ENCODE data around the gene TSPEAR. TPM values are rescaled to one million over a fixed set of nuclear protein-coding genes. Genes with fewer than 3 reads are reported as not detected.
A peak's percentile ranks its signal among the peaks of the same experiment; 100 is the strongest.
"Not testable (repeated sequence)": the region's sequence is repeated elsewhere in the genome, so short reads cannot be mapped to it uniquely, and the experiment has no call there.

The TSPEAR gene
- total RNA-seq, 2 experiments from 2014 or later, result not detected

GRCh38 chr21:44609193-44609592 is 102.2 kb downstream of the TSPEAR start:
- CTCF ChIA-PET, result no interaction called here
- no peak for DNase-seq
- ATAC-seq, result no peak
- H3K27ac Mint-ChIP-seq, result no peak overlapping the region
- no peak overlapping the region for H3K4me3 Mint-ChIP-seq
- H3K36me3 Mint-ChIP-seq, result peaks cover 6% of the 10 kb centered on the region
- peaks cover 23% of the 10 kb centered on the region for H3K27me3 Mint-ChIP-seq
- H3K4me1 Mint-ChIP-seq, result no peaks in the 10 kb centered on the region
- H3K9me3 Mint-ChIP-seq (ENCODE audit: low read depth), result peaks cover 16% of the 10 kb centered on the region

GRCh38 chr21:44606495-44606894 is 104.9 kb downstream of the TSPEAR start:
- H3K27ac Mint-ChIP-seq, result no peak overlapping the region
- DNase-seq (no peak), ATAC-seq (no peak)
- no peak overlapping the region for H3K4me3 Mint-ChIP-seq
- H3K27me3 Mint-ChIP-seq, result peaks cover 30% of the 10 kb centered on the region
- CTCF ChIA-PET, result no interaction called here
- H3K9me3 Mint-ChIP-seq (ENCODE audit: low read depth), result peaks cover 13% of the 10 kb centered on the region
- H3K36me3 Mint-ChIP-seq, result peaks cover 6% of the 10 kb centered on the region
- H3K4me1 Mint-ChIP-seq, result no peaks in the 10 kb centered on the region

GRCh38 chr21:44603911-44604310 is 107.5 kb downstream of the TSPEAR start:
- Mint-ChIP-seq H3K4me3 (no peak overlapping the region), H3K27me3 (peaks cover 27% of the 10 kb centered on the region), H3K9me3 (ENCODE audit: low read depth) (peaks cover 1% of the 10 kb centered on the region), H3K27ac (no peak overlapping the region), H3K36me3 (no peaks in the 10 kb centered on the region), H3K4me1 (no peaks in the 10 kb centered on the region)
- ATAC-seq (no peak), DNase-seq (no peak)
- CTCF ChIA-PET, result no interaction called here

GRCh38 chr21:44603109-44603875 is 108.1 kb downstream of the TSPEAR start:
- ATAC-seq, result no peak

GRCh38 chr21:44602463-44602850 is 108.9 kb downstream of the TSPEAR start:
- no peak for ATAC-seq
- Mint-ChIP-seq H3K27me3 (peaks cover 24% of the 10 kb centered on the region), H3K27ac (no peak overlapping the region), H3K4me1 (no peaks in the 10 kb centered on the region), H3K9me3 (ENCODE audit: low read depth) (no peaks in the 10 kb centered on the region), H3K36me3 (no peaks in the 10 kb centered on the region), H3K4me3 (no peak overlapping the region)
- CTCF ChIA-PET, result no interaction called here
- no peak for DNase-seq

More at GRCh38 chr21:44603109-44603875, 108.1 kb downstream of the TSPEAR start:
- no peak for DNase-seq
- Mint-ChIP-seq H3K9me3 (ENCODE audit: low read depth) (no peaks in the 10 kb centered on the region), H3K4me1 (no peaks in the 10 kb centered on the region), H3K27ac (no peak overlapping the region), H3K27me3 (peaks cover 26% of the 10 kb centered on the region), H3K4me3 (no peak overlapping the region), H3K36me3 (no peaks in the 10 kb centered on the region)
- CTCF ChIA-PET, result no interaction called here

GRCh38 chr21:44601596-44602462 is 109.5 kb downstream of the TSPEAR start:
- ATAC-seq (no peak), DNase-seq (no peak)
- Mint-ChIP-seq H3K4me3 (no peak overlapping the region), H3K4me1 (no peaks in the 10 kb centered on the region), H3K9me3 (ENCODE audit: low read depth) (no peaks in the 10 kb centered on the region), H3K27me3 (peaks cover 27% of the 10 kb centered on the region), H3K36me3 (no peaks in the 10 kb centered on the region), H3K27ac (no peak overlapping the region)
- CTCF ChIA-PET, result no interaction called here

- ATAC-seq; H3K4me1 Mint-ChIP-seq; H3K36me3 Mint-ChIP-seq; CTCF ChIA-PET; H3K27ac Mint-ChIP-seq; H3K4me3 Mint-ChIP-seq; DNase-seq; H3K9me3 Mint-ChIP-seq (ENCODE audit: low read depth): not testable (repeated sequence)
- peaks cover 24% of the 10 kb centered on the region for H3K27me3 Mint-ChIP-seq
Measured at GRCh38 chr21:44601091-44601490, 110.3 kb downstream of the TSPEAR start.

- DNase-seq; H3K27ac Mint-ChIP-seq; H3K4me3 Mint-ChIP-seq; H3K9me3 Mint-ChIP-seq (ENCODE audit: low read depth); CTCF ChIA-PET; ATAC-seq; H3K36me3 Mint-ChIP-seq; H3K4me1 Mint-ChIP-seq: not testable (repeated sequence)
- peaks cover 19% of the 10 kb centered on the region for H3K27me3 Mint-ChIP-seq
Measured at GRCh38 chr21:44600118-44600978, 111.0 kb downstream of the TSPEAR start, which contains the start of gene KRTAP10-7. KRTAP10-7 (plus strand) TSS chr21:44600597; CDS start chr21:44600622, 25 bp downstream.

GRCh38 chr21:44599264-44600029 is 111.9 kb downstream of the TSPEAR start:
- H3K27ac Mint-ChIP-seq, result no peak overlapping the region
- ATAC-seq, result no peak
- H3K4me3 Mint-ChIP-seq, result no peak overlapping the region
- peaks cover 10% of the 10 kb centered on the region for H3K27me3 Mint-ChIP-seq
- DNase-seq, result no peak
- no peaks in the 10 kb centered on the region for H3K4me1 Mint-ChIP-seq
- H3K9me3 Mint-ChIP-seq (ENCODE audit: low read depth), result no peaks in the 10 kb centered on the region
- no peaks in the 10 kb centered on the region for H3K36me3 Mint-ChIP-seq
- CTCF ChIA-PET, result no interaction called here

GRCh38 chr21:44598061-44598460 is 113.3 kb downstream of the TSPEAR start:
- Mint-ChIP-seq H3K4me1 (no peaks in the 10 kb centered on the region), H3K27ac (no peak overlapping the region), H3K36me3 (no peaks in the 10 kb centered on the region), H3K9me3 (ENCODE audit: low read depth) (no peaks in the 10 kb centered on the region), H3K27me3 (peaks cover 2% of the 10 kb centered on the region), H3K4me3 (no peak overlapping the region)
- no peak for ATAC-seq
- DNase-seq, result no peak
- CTCF ChIA-PET, result no interaction called here

- ATAC-seq, result no peak
- Mint-ChIP-seq H3K9me3 (ENCODE audit: low read depth) (no peaks in the 10 kb centered on the region), H3K4me1 (no peaks in the 10 kb centered on the region), H3K4me3 (no peak overlapping the region), H3K36me3 (no peaks in the 10 kb centered on the region), H3K27me3 (peaks cover 2% of the 10 kb centered on the region), H3K27ac (no peak overlapping the region)
- CTCF ChIA-PET, result interaction anchor here (0.6 to 0.8 kb wide), 2 partner anchors 86 to 202 kb away, joined by 3 read pairs; partner anchors contain the start of gene KRTAP12-1
- peak; percentile 33 for DNase-seq
Measured at GRCh38 chr21:44596068-44596725, 115.2 kb downstream of the TSPEAR start.

- DNase-seq (peak; percentile 29), ATAC-seq (no peak)
- Mint-ChIP-seq H3K9me3 (ENCODE audit: low read depth) (no peaks in the 10 kb centered on the region), H3K36me3 (no peaks in the 10 kb centered on the region), H3K27me3 (peaks cover 2% of the 10 kb centered on the region), H3K27ac (no peak overlapping the region), H3K4me3 (no peak overlapping the region), H3K4me1 (no peaks in the 10 kb centered on the region)
- CTCF ChIA-PET, result interaction anchor here (0.6 kb wide), 1 partner anchor 202 kb away, joined by 3 read pairs; no protein-coding TSS in a partner anchor
Measured at GRCh38 chr21:44595524-44595923, 115.8 kb downstream of the TSPEAR start.

All from activated CD8-positive, alpha-beta memory T cell treated with anti-CD3 and anti-CD28 coated beads, Interleukin-2, amount 10 ng/mL, durations not matched to agents 7 days and 5 days (primary cell).